A549 (cell line): ENCODE measurements around the gene CDCA3. TPM values are rescaled to one million over a fixed set of nuclear protein-coding genes. Genes with fewer than 3 reads are reported as not detected.

Experiments used
- ATAC-seq, 2 experiments: fragments of 200-7000 bp in 1 of 2; fragments of >200 bp in 1 of 2; cut with Nextera tagmentation in 1 of 2; cut with Tn5 transposase in 1 of 2; 3 replicates each; pipeline versions ENCODE4 v1.8.0 to v1.9.1; 2018 to 2020; ENCODE audit warnings: mild to moderate bottlenecking in 1 of 2, moderate library complexity in 1 of 2
- CTCF ChIA-PET: fragments of 300-600 bp; sonication (Branson Sonifier 250); formaldehyde crosslinking; extraction: SDS; loops from one replicate; lab custom pipeline; 2021; ENCODE audit warnings: antibody characterized with exemption, inconsistent platforms; lab: Yijun Ruan, JAX
- POLR2A ChIA-PET: fragments of 350-600 bp; formaldehyde crosslinking; extraction: SDS; loops from one replicate; lab custom pipeline; 2021; ENCODE audit warnings: antibody characterized with exemption, inconsistent platforms; lab: Yijun Ruan, JAX
- DNase-seq, 2 experiments: peaks; one replicate each; pipeline versions ENCODE4 v3.0.0 to v3.0.0-alpha.2; 2011 to 2016; ENCODE audit warnings: low read depth in 1 of 2, low spot score in 1 of 2
- FAIRE-seq: peaks from 2 replicates; lab custom pipeline; 2011; peaks lifted over from hg19 to GRCh38; lab: Jason Lieb, UNC
- H3K27ac ChIP-seq, 2 experiments: fragments of >200 bp; sonication (Bioruptor Twin); formaldehyde crosslinking; 3 replicates each; pipeline ENCODE4 v1.5.1; 2016 to 2017
- H3K4me1 ChIP-seq: fragments of >200 bp; sonication (Bioruptor Twin); formaldehyde crosslinking; 3 replicates; pipeline ENCODE4 v1.6.1; 2016
- H3K4me2 ChIP-seq: fragments of >200 bp; sonication (Bioruptor Twin); formaldehyde crosslinking; 3 replicates; pipeline ENCODE4 v1.6.1; 2016
- H3K4me3 ChIP-seq: fragments of >200 bp; sonication (Bioruptor Twin); formaldehyde crosslinking; 3 replicates; pipeline ENCODE4 v1.5.1; 2016
- H3K9me3 ChIP-seq: fragments of >200 bp; sonication (Bioruptor Twin); formaldehyde crosslinking; 3 replicates; pipeline ENCODE4 v1.6.1; 2016
- CBX2 ChIP-seq: fragments of 200-600 bp; sonication (generic); IDR thresholded peaks from 2 replicates; pipeline ENCODE4 v1.6.1; 2016; ENCODE audit warnings: low read depth, mild to moderate bottlenecking, borderline replicate concordance
- CHD2 ChIP-seq: fragments of 150-350 bp; IDR thresholded peaks from 2 replicates; pipeline ENCODE4 v1.6.1; 2014; ENCODE audit warnings: low read length; ENCODE audit not compliant: partially characterized antibody
- EHF ChIP-seq: fragments of 250-450 bp; sonication (Bioruptor Pico); IDR thresholded peaks from 2 replicates; pipeline ENCODE4 v1.5.0; 2020; ENCODE audit warnings: mild to moderate bottlenecking
- EHMT2 ChIP-seq: fragments of 200-600 bp; sonication (generic); IDR thresholded peaks from 2 replicates; pipeline ENCODE4 v1.6.1; 2016; ENCODE audit warnings: antibody characterized with exemption, low read depth, mild to moderate bottlenecking, moderate library complexity
- ELK1 ChIP-seq: fragments of 150-350 bp; IDR thresholded peaks from 2 replicates; pipeline ENCODE4 v1.6.1; 2014; ENCODE audit warnings: low read depth, mild to moderate bottlenecking, low read length
- HDAC2 ChIP-seq: fragments of 200-600 bp; sonication (generic); IDR thresholded peaks from 2 replicates; pipeline ENCODE4 v1.6.1; 2016
- HES2 ChIP-seq: fragments of >200 bp; sonication (Bioruptor Twin); formaldehyde crosslinking; IDR thresholded peaks from 2 replicates; pipeline ENCODE4 v1.6.1; 2016
- HOXB13 ChIP-seq: fragments of 250-450 bp; sonication (Bioruptor Pico); IDR thresholded peaks from 2 replicates; pipeline ENCODE4 v1.5.0; 2020; ENCODE audit warnings: low read depth, mild to moderate bottlenecking, moderate library complexity
- MAX ChIP-seq: IDR thresholded peaks from 2 replicates; pipeline ENCODE4 v1.6.1; 2012
- NFE2L2 ChIP-seq: fragments of 150-350 bp; conservative IDR thresholded peaks from 2 replicates; pipeline ENCODE4 v1.6.1; 2014; ENCODE audit warnings: low read length
- NPAS2 ChIP-seq: fragments of 250-450 bp; sonication (Bioruptor Pico); IDR thresholded peaks from 2 replicates; pipeline ENCODE4 v1.8.0; 2022; ENCODE audit warnings: mild to moderate bottlenecking, moderate library complexity, borderline replicate concordance
- NR3C1 ChIP-seq: fragments of >200 bp; sonication (Bioruptor Twin); formaldehyde crosslinking; IDR thresholded peaks from 3 replicates; pipeline ENCODE4 v1.6.1; 2017
- PBX3 ChIP-seq: IDR thresholded peaks from 2 replicates; pipeline ENCODE4 v1.6.1; 2012
- PHF8 ChIP-seq: fragments of 200-600 bp; sonication (generic); IDR thresholded peaks from 2 replicates; pipeline ENCODE4 v1.6.1; 2016; ENCODE audit warnings: low read depth, mild to moderate bottlenecking, antibody characterized with exemption, moderate library complexity, borderline replicate concordance
- POLR2A ChIP-seq: IDR thresholded peaks from 2 replicates; pipeline ENCODE4 v1.6.1; 2012; ENCODE audit warnings: mild to moderate bottlenecking, low read length
- RAD21 ChIP-seq, 2 experiments: fragments of >200 bp in 1 of 2; sonication (Bioruptor Twin) in 1 of 2; formaldehyde crosslinking in 1 of 2; IDR thresholded peaks in 1 of 2; conservative IDR thresholded peaks in 1 of 2; 2 replicates in 1 of 2; 3 replicates in 1 of 2; pipeline ENCODE4 v1.6.1; 2012 to 2018; ENCODE audit warnings: inconsistent platforms in 1 of 2
- RARB ChIP-seq: fragments of 250-450 bp; sonication (Bioruptor Pico); IDR thresholded peaks from 2 replicates; pipeline ENCODE4 v1.8.0; 2021; ENCODE audit warnings: mild to moderate bottlenecking, moderate library complexity
- SMC3 ChIP-seq: fragments of >200 bp; sonication (Bioruptor Twin); formaldehyde crosslinking; IDR thresholded peaks from 3 replicates; pipeline ENCODE4 v1.6.1; 2018; ENCODE audit warnings: inconsistent platforms
- TP53 ChIP-seq: fragments of 250-450 bp; sonication (Bioruptor Pico); IDR thresholded peaks from 2 replicates; pipeline ENCODE4 v1.5.0; 2021; ENCODE audit warnings: mild to moderate bottlenecking, moderate library complexity
- ZFP36 ChIP-seq: fragments of 450-650 bp; IDR thresholded peaks from 2 replicates; pipeline ENCODE4 v1.6.1; 2014; ENCODE audit warnings: borderline replicate concordance; ENCODE audit not compliant: partially characterized antibody
- ZNF302 ChIP-seq: fragments of 250-450 bp; sonication (Bioruptor Pico); IDR thresholded peaks from 2 replicates; pipeline ENCODE4 v1.9.0; 2021; ENCODE audit warnings: inconsistent platforms, mild to moderate bottlenecking, moderate library complexity
- WGBS: methylation state at CpG from one replicate; pipeline ENCODE4 v1.1.6; 2017; ENCODE audit errors: missing lambda C conversion rate; 5-methylcytosine and 5-hydroxymethylcytosine counted together
- polyA plus RNA-seq, 4 experiments: library from polyadenylated mRNA; depleted of rRNA in 3 of 4; stranded (reverse); fragments of >200 nt; fragmentation: RNase III in 1 of 4; extraction: RNeasy Plus Mini Kit Qiagen cat#74134 plus additional on column Dnase treatment in 1 of 4; gene quantifications; 2 replicates in 3 of 4; 3 replicates in 1 of 4; pipeline ENCODE4 v1.2.3, GENCODE V29; 2011 to 2017

CDCA3 gene
- polyA plus RNA-seq, 2 of the 4 experiments (the other 2 are of a cell fraction): 57.5 to 80.2 TPM

- DNase-seq (no peak), ATAC-seq (no peak), FAIRE-seq (no peak)
- Histone ChIP-seq H3K4me3 (no peak overlapping the region), H3K4me2 (no peak overlapping the region), H3K4me1 (peaks cover 12% of the 10 kb centered on the region), H3K27ac (no peak overlapping the region), H3K9me3 (no peaks in the 10 kb centered on the region)
- 89% methylated on average over 13 of the region's 13 CpGs for WGBS
- POLR2A ChIA-PET: interaction anchor here (1.4 kb wide), 1 partner anchor 66 kb away, joined by 5 read pairs; the partner anchor contains the start of gene MLF2
- no peak for TF ChIP-seq ZNF302 (CRISPR knock-in tag)
- no peak for TF ChIP-seq NR3C1
- no peak for TF ChIP-seq NFE2L2
- TF ChIP-seq ELK1: no peak
- no peak for TF ChIP-seq CBX2
- TF ChIP-seq RAD21 (conservative IDR thresholded peaks at IDR 0.05 in 1 of 2, IDR thresholded peaks at IDR 0.05 in 1 of 2): no peak
- TF ChIP-seq ZFP36: no peak
- no peak for TF ChIP-seq POLR2A
- TF ChIP-seq RARB (CRISPR knock-in tag): no peak
- no peak for TF ChIP-seq MAX
- no peak for TF ChIP-seq PHF8
- no peak for TF ChIP-seq NPAS2 (CRISPR knock-in tag)
- TF ChIP-seq HES2: no peak
- TF ChIP-seq TP53 (CRISPR knock-in tag): no peak
- CTCF ChIA-PET: interaction anchor here (0.8 to 29.8 kb wide), 8 partner anchors 9 to 84 kb away, joined by 3 to 306 read pairs (median 6); partner anchors contain the start of genes MLF2 and PTMS
Observed at GRCh38 chr12:6819106-6820030, 31.7 kb downstream of the CDCA3 start.

- Histone ChIP-seq H3K27ac (no peak overlapping the region), H3K4me2 (no peak overlapping the region), H3K4me3 (no peak overlapping the region), H3K4me1 (peaks cover 12% of the 10 kb centered on the region), H3K9me3 (no peaks in the 10 kb centered on the region)
- TF ChIP-seq SMC3 (no peak), HDAC2 (no peak), HOXB13 (CRISPR knock-in tag) (no peak), PBX3 (no peak), EHF (CRISPR knock-in tag) (no peak), NR3C1 (no peak), CHD2 (no peak), EHMT2 (no peak)
- WGBS: 95% methylated on average over 5 of the region's 5 CpGs
- ATAC-seq (no peak), DNase-seq (no peak), FAIRE-seq (no peak)
- POLR2A ChIA-PET: interaction anchor here (0.6 to 1.4 kb wide), 2 partner anchors 66 to 130 kb away, joined by 5 read pairs; partner anchors contain the start of genes MLF2 and ZNF384
- CTCF ChIA-PET: interaction anchor here (0.6 to 29.8 kb wide), 4 partner anchors 9 to 65 kb away, joined by 3 to 306 read pairs (median 3); partner anchors contain the start of gene MLF2
Observed at GRCh38 chr12:6818645-6819044, 32.4 kb downstream of the CDCA3 start.
